GM12873 (cell line): ENCODE measurements around the gene TSPAN9.

Experiments used
- CTCF ChIP-seq: IDR thresholded peaks from 2 replicates; pipeline ENCODE4 v1.5.1; 2012; ENCODE audit warnings: low read depth, mild to moderate bottlenecking, moderate library complexity, low read length, control low read depth; ENCODE audit not compliant: insufficient read depth; ENCODE audit errors: missing control alignments

Gene TSPAN9

GRCh38 chr12:3305464-3305863 is 228.3 kb downstream of the TSPAN9 start:
- no peak for TF ChIP-seq CTCF

GRCh38 chr12:3305904-3306619 is 228.9 kb downstream of the TSPAN9 start:
- no peak for TF ChIP-seq CTCF

- TF ChIP-seq CTCF, result no peak
Observed at GRCh38 chr12:3307389-3307788, 230.2 kb downstream of the TSPAN9 start.

- TF ChIP-seq CTCF, result no peak
Observed at GRCh38 chr12:3308063-3308462, 230.9 kb downstream of the TSPAN9 start.

- TF ChIP-seq CTCF, result no peak
Observed at GRCh38 chr12:3308609-3309008, 231.4 kb downstream of the TSPAN9 start.

GRCh38 chr12:3309805-3310204 is 232.6 kb downstream of the TSPAN9 start:
- no peak for TF ChIP-seq CTCF

- no peak for TF ChIP-seq CTCF
Observed at GRCh38 chr12:3310271-3311026, 233.3 kb downstream of the TSPAN9 start.
